Astrocyte of the hippocampus (primary cell): ENCODE measurements around the gene KLK5.

Experiments
- DNase-seq: peaks from one replicate; pipeline ENCODE4 v3.0.0; 2011; ENCODE audit warnings: low read depth, low spot score

KLK5 gene

GRCh38 chr19:50969413-50969760 lies 16.5 kb upstream of the KLK5 start, which contains the start of gene KLK6:
Gene KLK6 (minus strand): TSS chr19:50969591. CDS start chr19:50968104, 1,487 bp downstream.
- no peak for DNase-seq

- DNase-seq: no peak
Observed at GRCh38 chr19:50968716-50969412, 16.0 kb upstream of the KLK5 start.

GRCh38 chr19:50967929-50968715 lies 15.3 kb upstream of the KLK5 start:
- DNase-seq: no peak

GRCh38 chr19:50964266-50964665 lies 11.4 kb upstream of the KLK5 start:
- no peak for DNase-seq

- DNase-seq: no peak
Observed at GRCh38 chr19:50963381-50963780, 10.5 kb upstream of the KLK5 start.

GRCh38 chr19:50962245-50962644 lies 9.4 kb upstream of the KLK5 start:
- no peak for DNase-seq

- DNase-seq: no peak
Observed at GRCh38 chr19:50959731-50960500, 7.1 kb upstream of the KLK5 start.

- DNase-seq: no peak
Observed at GRCh38 chr19:50957587-50957986, 4.7 kb upstream of the KLK5 start.

- DNase-seq: no peak
Observed at GRCh38 chr19:50949861-50950260, 3.0 kb downstream of the KLK5 start.

- DNase-seq: no peak
Observed at GRCh38 chr19:50947123-50947522, 5.7 kb downstream of the KLK5 start.

- no peak for DNase-seq
Observed at GRCh38 chr19:50944795-50945194, 8.0 kb downstream of the KLK5 start.

- DNase-seq: no peak
Observed at GRCh38 chr19:50943074-50943828, 9.6 kb downstream of the KLK5 start.

GRCh38 chr19:50939596-50939995 lies 13.2 kb downstream of the KLK5 start:
- DNase-seq: no peak

GRCh38 chr19:50933640-50934039 lies 19.2 kb downstream of the KLK5 start:
- no peak for DNase-seq

GRCh38 chr19:50932690-50933083 lies 20.2 kb downstream of the KLK5 start:
- no peak for DNase-seq

- no peak for DNase-seq
Observed at GRCh38 chr19:50932018-50932689, 20.7 kb downstream of the KLK5 start.

- no peak for DNase-seq
Observed at GRCh38 chr19:50931023-50931422, 21.8 kb downstream of the KLK5 start.

GRCh38 chr19:50928831-50929230 lies 24.0 kb downstream of the KLK5 start:
- DNase-seq: no peak

- no peak for DNase-seq
Observed at GRCh38 chr19:50926144-50926543, 26.7 kb downstream of the KLK5 start.

GRCh38 chr19:50925734-50926133 lies 27.1 kb downstream of the KLK5 start:
- no peak for DNase-seq

- no peak for DNase-seq
Observed at GRCh38 chr19:50924586-50924985, 28.3 kb downstream of the KLK5 start.
